GM10248 (cell line): Measurements from ENCODE around the gene PIK3R4.
A peak's percentile ranks its signal among the peaks of the same experiment; 100 is the strongest.

Experiments
- CTCF ChIA-PET: fragments of 300-600 bp; sonication (Branson Sonifier 250); formaldehyde crosslinking; extraction: SDS; loops from one replicate; lab custom pipeline; 2021; ENCODE audit warnings: antibody characterized with exemption; lab: Yijun Ruan, JAX
- POLR2A ChIA-PET: fragments of 350-650 bp; sonication (Branson Sonifier 250); formaldehyde crosslinking; extraction: SDS; loops from one replicate; lab custom pipeline; 2020; ENCODE audit warnings: antibody characterized with exemption; lab: Yijun Ruan, JAX
- DNase-seq: peaks from one replicate; pipeline ENCODE4 v3.0.0; 2012; ENCODE audit errors: extremely low spot score
- TF ChIP-seq, protein P1 (sequence below): IDR thresholded peaks from 2 replicates; pipeline ENCODE4 v1.5.1; 2012; ENCODE audit warnings: mild to moderate bottlenecking, low read depth; ENCODE audit errors: extremely low read depth, missing control alignments, control extremely low read depth

Gene PIK3R4

DNA sequence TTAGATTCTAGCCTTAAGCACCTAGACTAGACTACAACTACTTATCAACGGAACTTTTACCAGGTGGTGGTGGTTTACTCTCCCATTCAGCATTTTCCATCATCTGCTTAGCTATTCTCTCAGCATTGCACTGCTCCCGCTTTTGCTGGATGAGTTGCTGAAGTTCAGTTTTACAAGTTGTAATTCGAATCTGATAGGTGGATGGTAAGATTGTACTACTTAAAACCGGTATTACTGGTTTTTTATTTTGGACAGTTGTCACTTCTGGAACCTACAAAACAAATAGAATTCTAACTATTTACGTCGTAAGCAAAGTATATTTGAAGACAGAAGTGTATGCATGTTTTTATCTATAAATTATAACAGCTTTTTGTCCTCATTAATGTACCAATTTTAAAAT lies 41.1 kb downstream of the PIK3R4 start:
- ChIA-PET CTCF (interaction anchor here (0.8 to 0.9 kb wide), 2 partner anchors 15 to 24 kb away, joined by 3 read pairs; no protein-coding TSS in a partner anchor), POLR2A (no interaction called here)
- TF ChIP-seq, protein P1, sequence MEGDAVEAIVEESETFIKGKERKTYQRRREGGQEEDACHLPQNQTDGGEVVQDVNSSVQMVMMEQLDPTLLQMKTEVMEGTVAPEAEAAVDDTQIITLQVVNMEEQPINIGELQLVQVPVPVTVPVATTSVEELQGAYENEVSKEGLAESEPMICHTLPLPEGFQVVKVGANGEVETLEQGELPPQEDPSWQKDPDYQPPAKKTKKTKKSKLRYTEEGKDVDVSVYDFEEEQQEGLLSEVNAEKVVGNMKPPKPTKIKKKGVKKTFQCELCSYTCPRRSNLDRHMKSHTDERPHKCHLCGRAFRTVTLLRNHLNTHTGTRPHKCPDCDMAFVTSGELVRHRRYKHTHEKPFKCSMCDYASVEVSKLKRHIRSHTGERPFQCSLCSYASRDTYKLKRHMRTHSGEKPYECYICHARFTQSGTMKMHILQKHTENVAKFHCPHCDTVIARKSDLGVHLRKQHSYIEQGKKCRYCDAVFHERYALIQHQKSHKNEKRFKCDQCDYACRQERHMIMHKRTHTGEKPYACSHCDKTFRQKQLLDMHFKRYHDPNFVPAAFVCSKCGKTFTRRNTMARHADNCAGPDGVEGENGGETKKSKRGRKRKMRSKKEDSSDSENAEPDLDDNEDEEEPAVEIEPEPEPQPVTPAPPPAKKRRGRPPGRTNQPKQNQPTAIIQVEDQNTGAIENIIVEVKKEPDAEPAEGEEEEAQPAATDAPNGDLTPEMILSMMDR: no peak
- no peak for DNase-seq

DNA sequence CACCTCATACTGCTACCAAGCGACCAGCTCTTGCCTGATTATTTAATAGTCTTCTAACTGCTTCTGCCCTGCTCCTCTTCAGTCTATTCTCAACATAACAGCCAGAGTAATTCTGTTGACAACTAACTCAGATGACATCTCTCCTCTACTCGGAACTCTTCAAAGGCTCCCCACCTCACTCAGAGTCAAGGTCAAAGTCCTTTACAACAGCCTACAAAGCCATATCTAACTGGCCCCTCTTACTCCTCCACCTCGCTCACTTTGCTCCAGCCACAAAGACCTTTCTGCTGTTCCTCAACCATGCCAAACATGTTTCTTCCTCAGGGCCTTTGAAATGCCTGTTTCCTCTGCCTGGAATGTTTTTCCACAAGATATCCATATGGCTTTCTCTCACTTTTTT lies 43.6 kb downstream of the PIK3R4 start:
- ChIA-PET POLR2A (no interaction called here), CTCF (interaction anchor here (1.4 kb wide), 1 partner anchor 15 kb away, joined by 4 read pairs; no protein-coding TSS in a partner anchor)
- no peak for DNase-seq
- TF ChIP-seq, protein P1: no peak

- ChIA-PET CTCF (interaction anchor here (0.7 to 2.7 kb wide), 6 partner anchors 10 to 194 kb away, joined by 3 to 12 read pairs (median 4); partner anchors contain the start of gene ATP2C1), POLR2A (no interaction called here)
- TF ChIP-seq, protein P1: no peak
- DNase-seq: no peak
Observed at GRCh38 chr3:130700541-130700940, 46.1 kb downstream of the PIK3R4 start.

- CTCF ChIA-PET: interaction anchor here (0.8 to 1.3 kb wide), 5 partner anchors 10 to 20 kb away, joined by 3 to 5 read pairs (median 4); no protein-coding TSS in a partner anchor
- peak; percentile 28 for DNase-seq
- POLR2A ChIA-PET: no interaction called here
- TF ChIP-seq, protein P1: peak; percentile 44
Observed at GRCh38 chr3:130699765-130700164, 46.9 kb downstream of the PIK3R4 start.

- TF ChIP-seq, protein P1: no peak
- DNase-seq: no peak
- CTCF ChIA-PET: interaction anchor here (1.9 kb wide), 1 partner anchor 23 kb away, joined by 4 read pairs; no protein-coding TSS in a partner anchor
- POLR2A ChIA-PET: no interaction called here
Observed at GRCh38 chr3:130693314-130693713, 53.3 kb downstream of the PIK3R4 start.

DNA sequence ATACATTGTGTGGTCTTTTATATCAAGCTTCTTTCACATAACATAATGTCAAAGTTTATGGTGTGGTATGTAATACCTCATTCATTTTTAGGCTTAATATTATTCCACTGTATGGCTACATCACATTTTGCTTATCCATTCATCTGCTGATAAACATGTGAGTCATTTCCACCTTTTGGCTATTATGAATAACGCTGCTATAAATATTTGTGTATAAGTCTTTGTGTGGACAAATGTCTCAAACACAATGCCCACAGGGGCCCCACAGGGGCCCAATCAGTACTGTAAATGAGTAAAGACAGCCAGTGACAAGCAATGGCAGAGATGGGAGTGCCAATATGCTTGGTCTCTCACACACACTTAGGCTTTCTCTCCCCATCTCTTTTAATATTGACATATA lies 54.2 kb downstream of the PIK3R4 start:
- DNase-seq: no peak
- TF ChIP-seq, protein P1: no peak
- POLR2A ChIA-PET: no interaction called here
- CTCF ChIA-PET: interaction anchor here (0.7 to 2.3 kb wide), 3 partner anchors 9 to 24 kb away, joined by 3 to 5 read pairs (median 4); no protein-coding TSS in a partner anchor
